ENCODE results near the gene TTC3. TPM values are rescaled to one million over a fixed set of nuclear protein-coding genes. Genes with fewer than 3 reads are reported as not detected.

Gene TTC3
- total RNA-seq, 1 experiment from 2014 or later: 68.0 TPM

DNA sequence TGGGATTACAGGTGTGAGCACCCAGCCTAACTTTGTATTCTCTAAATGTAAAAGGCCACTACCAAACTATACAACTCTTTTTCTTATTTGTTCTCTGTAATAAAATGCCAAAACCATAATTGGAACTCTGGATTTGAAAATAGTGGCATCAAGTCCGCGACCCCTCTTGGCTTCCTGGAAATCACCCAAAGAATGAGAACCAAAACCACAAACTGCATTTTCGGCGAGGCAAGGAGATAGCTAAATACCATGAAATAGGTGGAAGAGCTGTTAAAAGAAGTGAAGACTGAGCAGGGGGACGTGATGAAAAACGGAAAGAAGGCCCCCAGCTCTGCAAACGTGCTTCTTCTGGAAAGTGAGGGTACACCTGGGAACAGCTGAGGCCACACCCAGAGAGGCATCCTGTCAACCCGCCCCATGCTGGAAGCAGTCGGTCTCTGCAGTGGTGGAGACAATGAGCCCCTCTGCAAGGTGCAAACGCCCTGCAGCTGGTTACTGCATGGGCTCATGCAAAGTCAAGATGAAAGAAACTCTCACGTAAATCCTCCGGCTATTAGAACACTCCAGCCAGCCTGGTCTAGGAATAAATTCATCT lies 171.5 kb downstream of the TTC3 start:
- no peak overlapping the region for H3K4me3 Mint-ChIP-seq (ENCODE audit: low read depth, unreplicated experiment)
- BruUV-seq (replicated peaks): no TSS peak
- H3K9me3 Mint-ChIP-seq (ENCODE audit: low read depth, unreplicated experiment): no peaks in the 10 kb centered on the region
- CTCF ChIA-PET: no interaction called here
- H3K4me1 Mint-ChIP-seq (ENCODE audit: low read depth, unreplicated experiment): peaks cover 6% of the 10 kb centered on the region
- TF ChIP-seq, protein P1, sequence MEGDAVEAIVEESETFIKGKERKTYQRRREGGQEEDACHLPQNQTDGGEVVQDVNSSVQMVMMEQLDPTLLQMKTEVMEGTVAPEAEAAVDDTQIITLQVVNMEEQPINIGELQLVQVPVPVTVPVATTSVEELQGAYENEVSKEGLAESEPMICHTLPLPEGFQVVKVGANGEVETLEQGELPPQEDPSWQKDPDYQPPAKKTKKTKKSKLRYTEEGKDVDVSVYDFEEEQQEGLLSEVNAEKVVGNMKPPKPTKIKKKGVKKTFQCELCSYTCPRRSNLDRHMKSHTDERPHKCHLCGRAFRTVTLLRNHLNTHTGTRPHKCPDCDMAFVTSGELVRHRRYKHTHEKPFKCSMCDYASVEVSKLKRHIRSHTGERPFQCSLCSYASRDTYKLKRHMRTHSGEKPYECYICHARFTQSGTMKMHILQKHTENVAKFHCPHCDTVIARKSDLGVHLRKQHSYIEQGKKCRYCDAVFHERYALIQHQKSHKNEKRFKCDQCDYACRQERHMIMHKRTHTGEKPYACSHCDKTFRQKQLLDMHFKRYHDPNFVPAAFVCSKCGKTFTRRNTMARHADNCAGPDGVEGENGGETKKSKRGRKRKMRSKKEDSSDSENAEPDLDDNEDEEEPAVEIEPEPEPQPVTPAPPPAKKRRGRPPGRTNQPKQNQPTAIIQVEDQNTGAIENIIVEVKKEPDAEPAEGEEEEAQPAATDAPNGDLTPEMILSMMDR (IDR thresholded peaks at IDR 0.05; ENCODE audit: unreplicated experiment): no peak
- no peaks in the 10 kb centered on the region for H3K27me3 Mint-ChIP-seq (ENCODE audit: unreplicated experiment)
- intact Hi-C loops (cut with micrococcal nuclease; ENCODE audit: unreplicated experiment): no loop called here
- no peaks in the 10 kb centered on the region for H3K36me3 Mint-ChIP-seq (ENCODE audit: insufficient read depth, unreplicated experiment)
- no peak for DNase-seq
- H3K27ac Mint-ChIP-seq (ENCODE audit: unreplicated experiment): no peak overlapping the region

DNA sequence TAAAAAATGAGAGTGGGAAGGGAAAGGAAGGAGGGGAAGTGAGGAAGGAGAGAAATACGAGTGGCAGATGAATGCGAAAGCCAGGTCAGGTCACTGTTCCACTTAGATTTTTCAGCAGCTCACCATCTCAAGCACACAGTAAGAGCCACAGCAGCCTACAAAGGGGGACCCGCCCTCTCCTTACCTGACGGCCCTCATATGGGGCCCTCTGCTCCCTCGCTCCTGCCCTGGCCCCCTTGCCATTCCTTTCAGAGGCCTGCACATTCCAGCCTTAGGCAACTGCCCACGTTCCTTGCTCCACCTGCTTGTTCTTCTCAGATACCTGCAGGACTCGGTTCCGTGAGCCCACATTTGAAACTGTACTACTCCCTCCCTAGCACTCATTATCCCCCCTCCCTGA lies 172.1 kb downstream of the TTC3 start:
- no TSS peak for BruUV-seq (replicated peaks)
- H3K4me3 Mint-ChIP-seq (ENCODE audit: low read depth, unreplicated experiment): no peak overlapping the region
- intact Hi-C loops (cut with micrococcal nuclease; ENCODE audit: unreplicated experiment): no loop called here
- H3K36me3 Mint-ChIP-seq (ENCODE audit: insufficient read depth, unreplicated experiment): no peaks in the 10 kb centered on the region
- DNase-seq: no peak
- peaks cover 6% of the 10 kb centered on the region for H3K4me1 Mint-ChIP-seq (ENCODE audit: low read depth, unreplicated experiment)
- H3K27me3 Mint-ChIP-seq (ENCODE audit: unreplicated experiment): no peaks in the 10 kb centered on the region
- H3K27ac Mint-ChIP-seq (ENCODE audit: unreplicated experiment): no peak overlapping the region
- TF ChIP-seq, protein P1 (IDR thresholded peaks at IDR 0.05; ENCODE audit: unreplicated experiment): no peak
- CTCF ChIA-PET: no interaction called here
- H3K9me3 Mint-ChIP-seq (ENCODE audit: low read depth, unreplicated experiment): no peaks in the 10 kb centered on the region

DNA sequence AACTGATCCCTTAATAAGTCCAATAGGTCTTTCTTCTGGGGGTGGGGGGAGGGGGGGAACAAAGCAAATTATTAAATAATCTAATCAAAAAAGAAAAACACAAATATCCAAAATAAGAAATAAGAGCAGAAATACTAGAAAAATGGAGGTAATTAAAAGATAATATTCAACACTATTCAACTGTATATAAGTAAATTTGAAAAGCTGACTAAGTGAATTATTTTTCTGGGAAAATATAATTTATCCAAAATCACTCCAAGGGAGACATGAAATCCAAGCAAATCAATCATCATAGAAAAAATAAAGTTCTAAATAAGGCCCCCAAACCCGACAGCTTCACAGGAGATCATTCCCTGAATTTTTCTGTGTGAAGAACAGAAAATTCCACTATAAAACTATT lies 175.2 kb downstream of the TTC3 start:
- CTCF ChIA-PET: no interaction called here
- H3K27ac Mint-ChIP-seq (ENCODE audit: unreplicated experiment): no peak overlapping the region
- intact Hi-C loops (cut with micrococcal nuclease; ENCODE audit: unreplicated experiment): no loop called here
- no peak for DNase-seq
- no peaks in the 10 kb centered on the region for H3K9me3 Mint-ChIP-seq (ENCODE audit: low read depth, unreplicated experiment)
- no peaks in the 10 kb centered on the region for H3K36me3 Mint-ChIP-seq (ENCODE audit: insufficient read depth, unreplicated experiment)
- TF ChIP-seq, protein P1 (IDR thresholded peaks at IDR 0.05; ENCODE audit: unreplicated experiment): no peak
- no TSS peak for BruUV-seq (replicated peaks)
- H3K4me3 Mint-ChIP-seq (ENCODE audit: low read depth, unreplicated experiment): no peak overlapping the region
- H3K4me1 Mint-ChIP-seq (ENCODE audit: low read depth, unreplicated experiment): peaks cover 6% of the 10 kb centered on the region
- no peaks in the 10 kb centered on the region for H3K27me3 Mint-ChIP-seq (ENCODE audit: unreplicated experiment)

DNA sequence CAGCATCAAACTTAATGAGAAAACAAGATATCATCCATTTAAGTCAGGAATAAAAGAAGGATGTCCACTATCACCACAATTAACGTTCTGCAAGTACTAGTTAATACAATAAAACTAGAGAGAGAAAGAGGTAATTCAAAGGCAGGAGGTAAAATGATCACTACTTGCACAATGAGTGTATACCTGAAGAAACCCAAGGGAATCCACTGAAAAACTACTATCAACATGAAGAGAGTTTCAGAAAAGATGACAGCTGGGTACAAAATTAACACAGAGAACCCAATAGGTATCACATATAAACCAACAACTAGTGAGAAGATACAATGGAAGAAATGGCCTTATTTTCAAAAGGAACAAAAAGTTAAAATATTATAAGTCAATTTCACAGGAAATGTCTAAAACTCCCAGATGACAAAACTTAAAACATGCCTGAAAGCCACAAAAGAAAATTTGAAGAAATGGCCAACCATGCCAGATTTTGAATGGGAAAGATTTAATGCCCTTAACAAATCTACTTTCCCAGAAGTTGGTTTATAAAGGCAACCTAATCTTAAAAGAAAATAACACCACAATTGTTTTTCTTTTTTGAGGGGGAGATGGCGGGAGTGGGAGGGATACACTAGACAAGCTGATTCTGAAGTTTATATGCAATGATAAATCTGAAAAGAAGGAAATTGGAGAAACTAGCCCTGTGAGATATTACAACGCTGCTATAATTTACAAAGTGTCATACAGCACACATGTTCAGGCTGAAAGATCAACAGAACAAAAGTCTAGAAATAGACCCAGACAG lies 176.3 kb downstream of the TTC3 start:
- CTCF ChIA-PET: no interaction called here

More for the DNA sequence above, 176.3 kb downstream of the TTC3 start:
- intact Hi-C loops (cut with micrococcal nuclease; ENCODE audit: unreplicated experiment): no loop called here
- BruUV-seq (replicated peaks): no TSS peak
- TF ChIP-seq, protein P1 (IDR thresholded peaks at IDR 0.05; ENCODE audit: unreplicated experiment): no peak
- H3K9me3 Mint-ChIP-seq (ENCODE audit: low read depth, unreplicated experiment): no peaks in the 10 kb centered on the region
- peaks cover 11% of the 10 kb centered on the region for H3K4me1 Mint-ChIP-seq (ENCODE audit: low read depth, unreplicated experiment)
- H3K4me3 Mint-ChIP-seq (ENCODE audit: low read depth, unreplicated experiment): no peak overlapping the region
- H3K27ac Mint-ChIP-seq (ENCODE audit: unreplicated experiment): no peak overlapping the region
- H3K27me3 Mint-ChIP-seq (ENCODE audit: unreplicated experiment): no peaks in the 10 kb centered on the region
- H3K36me3 Mint-ChIP-seq (ENCODE audit: insufficient read depth, unreplicated experiment): no peaks in the 10 kb centered on the region
- DNase-seq: no peak
